ENCODE data around the gene ADAMTS12. TPM values are rescaled to one million over a fixed set of nuclear protein-coding genes. Genes with fewer than 3 reads are reported as not detected.

The ADAMTS12 gene
- total RNA-seq, 1 experiment from 2014 or later: 0.05 TPM

- Histone ChIP-seq H3K27me3 (ENCODE audit: insufficient read depth, low read length) (peaks cover 38% of the 10 kb centered on the region), H2AFZ (ENCODE audit: low read depth, low read length, poor library complexity, severe bottlenecking) (no peak overlapping the region), H3K27ac (ENCODE audit: low read depth, low read length) (no peak overlapping the region), H3K9ac (ENCODE audit: low read length) (no peak overlapping the region), H3K9me2 (ENCODE audit: insufficient read depth) (no peaks in the 10 kb centered on the region), H3K4me1 (ENCODE audit: control insufficient read depth in 1 of 2, insufficient read depth in 2 of 2, low read length in 2 of 2) (no peaks in the 10 kb centered on the region), H4K20me1 (ENCODE audit: insufficient read depth) (no peaks in the 10 kb centered on the region), H3K9me3 (ENCODE audit: control insufficient read depth in 1 of 2, insufficient read depth in 1 of 2, low read depth in 1 of 2, low read length in 2 of 2) (no peaks in the 10 kb centered on the region), H3K36me3 (ENCODE audit: control insufficient read depth in 1 of 2, insufficient read depth in 2 of 2, low read length in 2 of 2) (no peaks in the 10 kb centered on the region), H3K79me2 (ENCODE audit: insufficient read depth, low read length) (no peaks in the 10 kb centered on the region), H3K4me3 (replicated peaks in 1 of 2; ENCODE audit: low read depth in 1 of 2, low read length in 2 of 2) (no peak overlapping the region), H3K4me2 (ENCODE audit: low read length) (no peak overlapping the region)
- RAD21 ChIA-PET (ENCODE audit: low non-redundant PET in 1 of 2, low total read pairs in 2 of 2, uncharacterized antibody in 2 of 2, unreplicated experiment in 2 of 2): no interaction called here
- intact Hi-C loops (cut with micrococcal nuclease): no loop called here
- no peak for TF ChIP-seq CEBPB (IDR thresholded peaks at IDR 0.05; ENCODE audit: low read depth)
- TF ChIP-seq ZNF274 (IDR thresholded peaks at IDR 0.05; ENCODE audit: low read depth, low read length): no peak
- TF ChIP-seq, protein P1, sequence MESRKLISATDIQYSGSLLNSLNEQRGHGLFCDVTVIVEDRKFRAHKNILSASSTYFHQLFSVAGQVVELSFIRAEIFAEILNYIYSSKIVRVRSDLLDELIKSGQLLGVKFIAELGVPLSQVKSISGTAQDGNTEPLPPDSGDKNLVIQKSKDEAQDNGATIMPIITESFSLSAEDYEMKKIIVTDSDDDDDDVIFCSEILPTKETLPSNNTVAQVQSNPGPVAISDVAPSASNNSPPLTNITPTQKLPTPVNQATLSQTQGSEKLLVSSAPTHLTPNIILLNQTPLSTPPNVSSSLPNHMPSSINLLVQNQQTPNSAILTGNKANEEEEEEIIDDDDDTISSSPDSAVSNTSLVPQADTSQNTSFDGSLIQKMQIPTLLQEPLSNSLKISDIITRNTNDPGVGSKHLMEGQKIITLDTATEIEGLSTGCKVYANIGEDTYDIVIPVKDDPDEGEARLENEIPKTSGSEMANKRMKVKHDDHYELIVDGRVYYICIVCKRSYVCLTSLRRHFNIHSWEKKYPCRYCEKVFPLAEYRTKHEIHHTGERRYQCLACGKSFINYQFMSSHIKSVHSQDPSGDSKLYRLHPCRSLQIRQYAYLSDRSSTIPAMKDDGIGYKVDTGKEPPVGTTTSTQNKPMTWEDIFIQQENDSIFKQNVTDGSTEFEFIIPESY (IDR thresholded peaks at IDR 0.05; ENCODE audit: extremely low read depth, insufficient replicate concordance, low read length): no peak
- no TSS peak for BruUV-seq (replicated peaks)
- CTCF ChIA-PET: no interaction called here
- no peak for DNase-seq (ENCODE audit: low read depth, low spot score)
- POLR2A ChIA-PET: no interaction called here
- no peak for ATAC-seq
Measured at GRCh38 chr5:33834334-33834733, 57.5 kb downstream of the ADAMTS12 start.

GRCh38 chr5:33833237-33833575, 58.6 kb downstream of the ADAMTS12 start:
- no peak overlapping the region for H3K4me2 ChIP-seq (ENCODE audit: low read length)
- ChIA-PET POLR2A (no interaction called here), RAD21 (ENCODE audit: low non-redundant PET in 1 of 2, low total read pairs in 2 of 2, uncharacterized antibody in 2 of 2, unreplicated experiment in 2 of 2) (no interaction called here), CTCF (no interaction called here)
- H3K9me3 ChIP-seq (ENCODE audit: control insufficient read depth in 1 of 2, insufficient read depth in 1 of 2, low read depth in 1 of 2, low read length in 2 of 2): no peaks in the 10 kb centered on the region
- no peak overlapping the region for H2AFZ ChIP-seq (ENCODE audit: low read depth, low read length, poor library complexity, severe bottlenecking)
- no peak for DNase-seq (ENCODE audit: low read depth, low spot score)
- H3K4me1 ChIP-seq (ENCODE audit: control insufficient read depth in 1 of 2, insufficient read depth in 2 of 2, low read length in 2 of 2): no peaks in the 10 kb centered on the region
- BruUV-seq (replicated peaks): no TSS peak
- H3K36me3 ChIP-seq (ENCODE audit: control insufficient read depth in 1 of 2, insufficient read depth in 2 of 2, low read length in 2 of 2): no peaks in the 10 kb centered on the region
- ATAC-seq: no peak
- intact Hi-C loops (cut with micrococcal nuclease): no loop called here
- H3K79me2 ChIP-seq (ENCODE audit: insufficient read depth, low read length): no peaks in the 10 kb centered on the region
- H3K4me3 ChIP-seq (replicated peaks in 1 of 2; ENCODE audit: low read depth in 1 of 2, low read length in 2 of 2): no peak overlapping the region
- no peaks in the 10 kb centered on the region for H3K9me2 ChIP-seq (ENCODE audit: insufficient read depth)
- peaks cover 49% of the 10 kb centered on the region for H3K27me3 ChIP-seq (ENCODE audit: insufficient read depth, low read length)
- no peaks in the 10 kb centered on the region for H4K20me1 ChIP-seq (ENCODE audit: insufficient read depth)
- no peak for TF ChIP-seq CTCF (IDR thresholded peaks at IDR 0.05 in 2 of 3, conservative IDR thresholded peaks at IDR 0.05 in 1 of 3; ENCODE audit: borderline replicate concordance in 1 of 3, insufficient read depth in 1 of 3, low read depth in 2 of 3, low read length in 2 of 3)
- no peak for TF ChIP-seq ZNF274 (IDR thresholded peaks at IDR 0.05; ENCODE audit: low read depth, low read length)
- TF ChIP-seq POLR2AphosphoS5 (IDR thresholded peaks at IDR 0.05; ENCODE audit: low read depth, low read length): no peak
- no peak for TF ChIP-seq JUND (IDR thresholded peaks at IDR 0.05)
- no peak for TF ChIP-seq YY1 (IDR thresholded peaks at IDR 0.05; ENCODE audit: extremely low read depth, insufficient replicate concordance, low read depth, low read length)
- no peak for TF ChIP-seq SP1 (IDR thresholded peaks at IDR 0.05; ENCODE audit: low read depth)
- TF ChIP-seq ELF1 (IDR thresholded peaks at IDR 0.05; ENCODE audit: borderline replicate concordance, low read depth): no peak
- TF ChIP-seq SIN3A (IDR thresholded peaks at IDR 0.05; ENCODE audit: low read depth): no peak
- H3K27ac ChIP-seq (ENCODE audit: low read depth, low read length): no peak overlapping the region
- no peak overlapping the region for H3K9ac ChIP-seq (ENCODE audit: low read length)

Data from HCT116 (cell line).